NCI-H2196 treated with DMSO at 0.1 percent for 48 hours (cell line): Measurements from ENCODE around the gene PTDSS2.

Source experiments
- DNase-seq: peaks from one replicate; lab custom pipeline; 2025; ENCODE audit not compliant: unreplicated experiment; lab: John Stamatoyannopoulos, UW

Gene PTDSS2

DNA sequence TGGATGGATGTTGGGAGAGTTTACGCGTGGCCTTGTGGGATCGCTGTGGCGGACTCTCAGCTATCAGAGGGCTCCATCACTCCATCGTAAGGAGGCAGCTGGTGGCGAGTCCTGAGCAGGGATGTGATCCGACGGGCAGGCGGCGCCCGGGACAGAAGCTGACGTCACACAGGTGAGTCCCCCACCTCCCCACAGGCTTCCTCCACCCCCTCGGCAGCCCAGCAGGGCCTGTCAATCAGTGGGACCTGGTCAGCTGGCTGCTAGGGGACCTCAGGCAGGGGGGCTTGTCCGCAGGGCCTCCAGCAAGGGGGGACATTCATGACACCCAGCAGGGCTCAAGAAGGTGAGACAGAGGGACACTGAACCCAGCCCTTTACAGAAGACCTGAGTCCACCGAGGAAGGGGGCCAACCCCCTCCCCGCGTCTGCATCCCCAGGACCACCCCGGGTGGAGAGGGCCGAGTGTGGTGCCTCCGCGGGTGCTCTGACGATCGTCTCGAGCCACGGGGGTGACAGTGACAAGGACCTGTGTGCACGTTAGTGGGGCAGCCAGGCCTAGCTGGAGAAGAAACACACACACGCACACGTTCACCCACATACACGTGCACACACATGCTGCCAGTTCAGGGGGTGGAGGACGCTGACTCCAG lies 78.2 kb downstream of the PTDSS2 start:
- no peak for DNase-seq

GRCh38 chr11:528815-529727 lies 79.0 kb downstream of the PTDSS2 start:
- no peak for DNase-seq

- DNase-seq: no peak
Measured at GRCh38 chr11:529728-530411, 79.8 kb downstream of the PTDSS2 start.

GRCh38 chr11:530960-531831 lies 81.1 kb downstream of the PTDSS2 start:
- DNase-seq: no peak

DNA sequence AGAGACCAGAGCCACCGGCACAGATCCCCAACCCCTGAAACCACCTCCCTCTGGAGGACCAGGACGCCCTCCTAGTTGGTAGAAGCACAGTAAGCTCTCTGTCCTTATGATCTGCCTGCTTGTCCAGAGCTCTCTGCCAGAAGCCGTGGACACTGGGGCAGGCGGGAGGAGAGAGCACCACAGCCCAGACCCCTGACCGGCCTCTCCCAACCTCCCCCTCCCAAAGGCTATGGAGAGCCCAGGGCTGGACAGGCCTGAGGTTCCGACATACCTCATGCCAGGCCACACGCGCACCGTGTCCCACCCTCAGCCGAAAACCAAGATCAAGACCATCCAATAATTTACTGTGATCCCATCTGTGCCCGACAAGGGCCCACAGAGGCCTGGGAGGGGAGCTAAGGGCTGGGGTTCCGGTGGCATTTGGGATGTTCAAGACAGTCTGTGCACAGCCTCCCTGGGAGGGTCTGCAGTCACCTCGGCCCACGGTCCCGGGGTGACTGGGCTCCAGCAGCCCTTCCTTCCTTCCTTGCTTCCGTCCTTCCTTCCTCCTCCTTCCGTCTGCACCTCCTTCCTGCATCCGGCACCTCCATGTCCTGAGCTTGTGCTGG lies 81.9 kb downstream of the PTDSS2 start:
- DNase-seq: no peak

- no peak for DNase-seq
Measured at GRCh38 chr11:532527-532985, 82.5 kb downstream of the PTDSS2 start.

- no peak for DNase-seq
Measured at GRCh38 chr11:532986-533585, 83.0 kb downstream of the PTDSS2 start.

GRCh38 chr11:533586-534395 lies 83.7 kb downstream of the PTDSS2 start:
- DNase-seq: no peak

GRCh38 chr11:534396-535209 lies 84.5 kb downstream of the PTDSS2 start:
- DNase-seq: no peak

DNA sequence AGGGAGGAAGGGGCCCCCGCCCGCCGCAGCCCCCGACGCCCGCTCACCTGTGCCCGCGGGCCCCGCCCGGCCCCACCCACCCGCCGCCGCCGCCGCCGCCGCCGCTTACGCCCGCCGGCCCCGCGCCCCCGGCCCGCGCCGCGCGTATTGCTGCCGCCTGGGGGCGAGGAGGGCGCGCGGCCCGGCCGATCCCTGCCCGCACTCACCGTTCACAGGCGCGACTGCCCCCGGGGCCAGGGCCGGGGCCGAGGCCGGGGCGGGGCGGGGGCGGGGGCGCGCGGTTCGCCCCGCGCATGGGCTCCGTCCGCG lies 85.1 kb downstream of the PTDSS2 start:
- DNase-seq: no peak

GRCh38 chr11:535519-536454 lies 85.7 kb downstream of the PTDSS2 start, which contains the start of gene HRAS:
HRAS (minus strand) TSS chr11:535576.
- peak; percentile 92 for DNase-seq

DNA sequence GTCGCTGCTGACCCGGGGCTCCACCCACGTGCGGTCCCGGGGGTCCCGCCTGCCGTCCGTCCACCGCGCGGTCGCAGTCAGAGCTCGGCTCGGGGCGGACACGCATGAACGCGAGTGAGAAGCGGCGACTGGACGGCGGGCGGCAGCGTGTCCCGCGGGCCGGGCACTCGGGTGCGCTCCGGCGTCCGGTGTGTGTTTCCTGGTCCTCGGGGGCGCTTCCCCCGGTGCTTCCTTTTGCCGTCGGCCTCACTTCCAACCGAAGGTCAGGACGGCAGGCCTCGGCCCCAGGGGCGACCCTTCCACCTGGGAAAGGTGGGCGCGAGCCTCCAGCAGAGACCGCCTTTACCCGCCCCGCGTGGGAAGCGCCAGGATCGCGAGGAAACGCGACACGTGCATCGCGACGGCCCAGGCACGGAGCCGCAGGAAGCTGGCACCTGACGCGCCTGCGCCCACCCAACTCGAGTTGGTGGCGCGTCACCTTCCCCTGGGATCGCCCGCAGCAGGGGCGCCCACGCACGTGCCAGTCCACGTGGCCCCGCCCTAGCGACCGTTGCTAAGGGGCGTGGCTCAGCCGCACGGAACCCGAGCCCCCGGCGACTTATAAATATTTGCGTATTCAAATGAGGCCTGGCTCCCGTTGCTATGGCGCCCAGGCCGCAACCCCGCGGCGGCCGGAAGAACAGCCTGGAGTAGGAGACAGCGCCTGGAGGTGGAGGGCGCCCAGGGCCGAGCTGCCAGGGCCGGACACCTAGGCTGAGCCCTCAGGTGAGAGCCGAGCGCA lies 87.0 kb downstream of the PTDSS2 start, which contains the start of gene LRRC56:
TSS of gene LRRC56 (plus strand) at position 687 of the 781 bp plus-strand sequence. CDS start 3,158 bp downstream, outside the sequence.
- peak; percentile 72 for DNase-seq

GRCh38 chr11:537622-538430 lies 87.7 kb downstream of the PTDSS2 start:
- no peak for DNase-seq

- no peak for DNase-seq
Measured at GRCh38 chr11:538431-539051, 88.5 kb downstream of the PTDSS2 start.

DNA sequence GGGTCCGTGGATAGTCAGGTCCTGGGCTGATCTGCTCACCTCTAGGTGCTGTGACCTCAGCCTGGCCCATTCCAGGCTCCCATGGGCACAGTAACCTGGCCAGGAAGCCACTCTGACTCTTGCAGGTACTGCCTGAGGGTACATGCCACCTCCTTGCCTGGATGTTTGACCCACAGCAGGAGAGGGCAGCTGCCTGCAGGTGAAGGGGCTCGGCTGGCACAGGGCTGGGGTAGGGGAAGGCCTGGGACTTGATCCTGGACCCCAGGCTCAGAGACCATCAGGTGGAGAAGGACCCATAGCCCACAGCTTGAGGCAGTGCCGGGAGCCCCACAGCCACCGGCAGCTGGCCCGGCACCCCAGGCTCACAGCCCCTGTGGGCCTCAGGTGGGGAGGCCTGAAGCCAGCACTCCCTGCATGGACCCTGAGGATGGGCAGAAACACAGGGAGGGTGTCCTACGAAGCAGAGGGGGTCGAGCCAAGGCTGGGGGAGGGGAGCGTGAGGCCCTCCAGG lies 89.9 kb downstream of the PTDSS2 start:
- no peak for DNase-seq
